H9 (cell line): ENCODE data around the gene CCL7. TPM values are rescaled to one million over a fixed set of nuclear protein-coding genes. Genes with fewer than 3 reads are reported as not detected.

Experiments
- DNase-seq: peaks from one replicate; pipeline ENCODE4 v3.0.0-alpha.2; 2017
- H2AFZ ChIP-seq: one replicate; pipeline ENCODE4 v1.6.1; 2013; ENCODE audit warnings: mild to moderate bottlenecking, low read length, control low read depth, moderate library complexity
- H2AK5ac ChIP-seq: 2 replicates; pipeline ENCODE4 v1.6.1; 2013; ENCODE audit warnings: low read length, control low read depth, mixed read lengths; ENCODE audit not compliant: insufficient read length
- H2BK120ac ChIP-seq: one replicate; pipeline ENCODE4 v1.6.1; 2013; ENCODE audit warnings: low read depth, mild to moderate bottlenecking, low read length, control low read depth, inconsistent platforms; ENCODE audit not compliant: poor library complexity, severe bottlenecking
- H2BK12ac ChIP-seq: 2 replicates; pipeline ENCODE4 v1.6.1; 2013; ENCODE audit warnings: low read length, control low read depth, mixed read lengths, low read depth; ENCODE audit not compliant: insufficient read length
- H2BK15ac ChIP-seq: 2 replicates; pipeline ENCODE4 v1.6.1; 2013; ENCODE audit warnings: low read depth, low read length, control low read depth
- H2BK20ac ChIP-seq: one replicate; pipeline ENCODE4 v1.6.1; 2013; ENCODE audit warnings: low read depth, mild to moderate bottlenecking, low read length, control low read depth, inconsistent platforms; ENCODE audit not compliant: poor library complexity, severe bottlenecking
- H2BK5ac ChIP-seq: 2 replicates; pipeline ENCODE4 v1.6.1; 2013; ENCODE audit warnings: low read length, control low read depth, mixed read lengths; ENCODE audit not compliant: insufficient read length
- H3K14ac ChIP-seq: 2 replicates; pipeline ENCODE4 v1.6.1; 2013; ENCODE audit warnings: low read length, control low read depth; ENCODE audit not compliant: insufficient read depth
- H3K18ac ChIP-seq: 2 replicates; pipeline ENCODE4 v1.6.1; 2013; ENCODE audit warnings: low read depth, mild to moderate bottlenecking, mixed read lengths, low read length, control low read depth; ENCODE audit not compliant: insufficient read length
- H3K23ac ChIP-seq: 2 replicates; pipeline ENCODE4 v1.6.1; 2013; ENCODE audit warnings: low read length, control low read depth, mixed read lengths, low read depth; ENCODE audit not compliant: insufficient read length
- H3K23me2 ChIP-seq: 2 replicates; pipeline ENCODE4 v1.6.1; 2013; ENCODE audit warnings: low read depth, mild to moderate bottlenecking, mixed read lengths, low read length, control low read depth; ENCODE audit not compliant: insufficient read length, poor library complexity, severe bottlenecking
- H3K27ac ChIP-seq: 2 replicates; pipeline ENCODE4 v1.5.1; 2013; ENCODE audit warnings: low read length, control low read depth, mixed read lengths, low read depth; ENCODE audit not compliant: insufficient read length
- H3K27me3 ChIP-seq: 2 replicates; pipeline ENCODE4 v1.6.1; 2013; ENCODE audit warnings: low read length, control low read depth, inconsistent platforms; ENCODE audit not compliant: insufficient read depth
- H3K4ac ChIP-seq: 2 replicates; pipeline ENCODE4 v1.6.1; 2013; ENCODE audit warnings: low read depth, mild to moderate bottlenecking, control low read depth, inconsistent platforms, low read length, moderate library complexity
- H3K4me1 ChIP-seq: 2 replicates; pipeline ENCODE4 v1.6.1; 2013; ENCODE audit warnings: low read length, control low read depth, inconsistent platforms; ENCODE audit not compliant: insufficient read depth
- H3K4me2 ChIP-seq: 2 replicates; pipeline ENCODE4 v1.6.1; 2013; ENCODE audit warnings: low read length, control low read depth, mixed read lengths; ENCODE audit not compliant: insufficient read length, insufficient read depth
- H3K56ac ChIP-seq: 2 replicates; pipeline ENCODE4 v1.6.1; 2013; ENCODE audit warnings: low read depth, mild to moderate bottlenecking, mixed read lengths, low read length, control low read depth; ENCODE audit not compliant: insufficient read length
- H3K79me1 ChIP-seq: 2 replicates; pipeline ENCODE4 v1.6.1; 2013; ENCODE audit warnings: low read depth, mild to moderate bottlenecking, moderate library complexity, low read length, control low read depth, inconsistent platforms; ENCODE audit not compliant: insufficient read depth, poor library complexity, severe bottlenecking
- H3K79me2 ChIP-seq: 2 replicates; pipeline ENCODE4 v1.6.1; 2013; ENCODE audit warnings: low read length, control low read depth, inconsistent platforms; ENCODE audit not compliant: insufficient read depth
- H3K9ac ChIP-seq: 2 replicates; pipeline ENCODE4 v1.6.1; 2013; ENCODE audit warnings: low read length, control low read depth, mixed read lengths; ENCODE audit not compliant: insufficient read length; ENCODE audit errors: extremely low read depth
- H3K9me3 ChIP-seq: one replicate; pipeline ENCODE4 v1.6.1; 2013; ENCODE audit warnings: low read depth, low read length, inconsistent platforms; ENCODE audit not compliant: control insufficient read depth
- H3T11ph ChIP-seq: one replicate; pipeline ENCODE4 v1.6.1; 2013; ENCODE audit warnings: mild to moderate bottlenecking, low read length, control low read depth, inconsistent platforms
- H4K20me1 ChIP-seq: one replicate; pipeline ENCODE4 v1.6.1; 2013; ENCODE audit not compliant: control insufficient read depth, insufficient read length, insufficient read depth
- H4K5ac ChIP-seq: 2 replicates; pipeline ENCODE4 v1.6.1; 2013; ENCODE audit warnings: low read depth, mild to moderate bottlenecking, mixed read lengths, low read length, control low read depth; ENCODE audit not compliant: insufficient read length
- H4K8ac ChIP-seq: replicated peaks from 2 replicates; pipeline ENCODE4 v1.6.1; 2013; ENCODE audit warnings: low read length, control low read depth, mixed read lengths, low read depth; ENCODE audit not compliant: insufficient read length
- H4K91ac ChIP-seq: 2 replicates; pipeline ENCODE4 v1.6.1; 2013; ENCODE audit warnings: low read depth, mild to moderate bottlenecking, moderate library complexity, mixed read lengths, low read length, control low read depth; ENCODE audit not compliant: insufficient read length
- H3K27ac Mint-ChIP-seq, 3 experiments: 2 replicates in 2 of 3; 3 replicates in 1 of 3; pipeline ENCODE4 v1.8.0; 2020 to 2021; ENCODE audit warnings: mixed read lengths in 3 of 3, mild to moderate bottlenecking in 1 of 3, moderate library complexity in 1 of 3
- H3K27me3 Mint-ChIP-seq: 2 replicates; pipeline ENCODE4 v1.8.0; 2021; ENCODE audit warnings: low read depth, mild to moderate bottlenecking, moderate library complexity, mixed read lengths
- H3K36me3 Mint-ChIP-seq, 3 experiments: 2 replicates in 2 of 3; 3 replicates in 1 of 3; pipeline ENCODE4 v1.8.0; 2020 to 2021; ENCODE audit warnings: low read depth in 3 of 3, mixed read lengths in 3 of 3; ENCODE audit not compliant: insufficient read depth in 1 of 3
- H3K4me1 Mint-ChIP-seq, 2 experiments: 2 replicates each; pipeline ENCODE4 v1.8.0; 2020; ENCODE audit warnings: mixed read lengths in 2 of 2
- H3K4me3 Mint-ChIP-seq, 2 experiments: 2 replicates in 1 of 2; 3 replicates in 1 of 2; pipeline ENCODE4 v1.8.0; 2020 to 2021; ENCODE audit warnings: mild to moderate bottlenecking in 2 of 2, mixed read lengths in 2 of 2, moderate library complexity in 1 of 2
- H3K9me3 Mint-ChIP-seq, 2 experiments: 2 replicates in 1 of 2; 3 replicates in 1 of 2; pipeline ENCODE4 v1.8.0; 2020; ENCODE audit warnings: mild to moderate bottlenecking in 2 of 2, mixed read lengths in 2 of 2, moderate library complexity in 1 of 2
- WGBS: extraction: QIAGEN DNeasy Blood & Tissue Kit; methylation state at CpG from one replicate; pipeline ENCODE4 v1.1.7; 2013; ENCODE audit warnings: missing lambda C conversion rate, low lambda C conversion rate, mixed read lengths; ENCODE audit not compliant: insufficient read length; ENCODE audit errors: extremely low coverage; 5-methylcytosine and 5-hydroxymethylcytosine counted together
- total RNA-seq: library from RNA; stranded (reverse); gene quantifications from 2 replicates; pipeline ENCODE4 v1.2.1, GENCODE V29; 2021
- TF ChIP-seq, protein P1 (sequence below): fragments of 200-600 bp; sonication (generic); conservative IDR thresholded peaks from 3 replicates; pipeline ENCODE4 v1.8.0; 2021; ENCODE audit warnings: antibody characterized with exemption, mild to moderate bottlenecking

CCL7 gene
- total RNA-seq, 1 experiment from 2014 or later = not detected

DNA sequence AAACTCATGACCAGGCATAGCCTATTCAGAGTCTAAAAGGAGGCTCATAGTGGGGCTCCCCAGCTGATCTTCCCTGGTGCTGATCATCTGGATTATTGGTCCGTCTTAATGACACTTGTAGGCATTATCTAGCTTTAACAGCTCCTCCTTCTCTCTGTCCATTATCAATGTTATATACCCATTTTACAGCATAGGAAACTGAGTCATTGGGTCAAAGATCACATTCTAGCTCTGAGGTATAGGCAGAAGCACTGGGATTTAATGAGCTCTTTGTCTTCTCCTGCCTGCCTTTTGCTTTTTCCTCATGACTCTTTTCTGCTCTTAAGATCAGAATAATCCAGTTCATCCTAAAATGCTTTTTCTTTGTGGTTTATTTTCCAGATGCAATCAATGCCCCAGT is 14.2 kb upstream of the CCL7 start:
- H3K36me3 Mint-ChIP-seq = peaks cover 0 to 2% (median 2%) of the 10 kb centered on the region in 3 experiments; a peak in 2 of 7 replicates
- Histone ChIP-seq H3K4ac (no peak overlapping the region), H3K79me2 (no peaks in the 10 kb centered on the region), H3K23ac (no peak overlapping the region), H4K8ac (no peak overlapping the region), H3K4me1 (peaks cover 4% of the 10 kb centered on the region; the same call in 1 of the 2 replicates), H2BK15ac (no peak overlapping the region), H2BK120ac (no peak overlapping the region), H3K56ac (no peak overlapping the region), H3K14ac (no peak overlapping the region), H3K23me2 (peaks cover 9% of the 10 kb centered on the region), H4K20me1 (no peaks in the 10 kb centered on the region), H2AK5ac (no peak overlapping the region), H3K9me3 (no peaks in the 10 kb centered on the region), H3K27ac (no peak overlapping the region), H3K9ac (peak overlapping the region; percentile 27), H4K5ac (no peak overlapping the region), H4K91ac (no peak overlapping the region), H3K4me2 (peak overlapping the region; percentile 60), H3K27me3 (no peaks in the 10 kb centered on the region; the same call in 1 of the 2 replicates), H3T11ph (no peak overlapping the region), H3K79me1 (no peaks in the 10 kb centered on the region), H3K18ac (no peak overlapping the region), H2BK12ac (no peak overlapping the region), H2AFZ (no peak overlapping the region), H2BK20ac (no peak overlapping the region), H2BK5ac (no peak overlapping the region)
- peak overlapping the region; percentile 59 to 78; a peak in 4 of 5 replicates for H3K4me3 Mint-ChIP-seq
- peak overlapping the region in 1 of 3 experiments; percentile 96; a peak in 1 of 7 replicates for H3K27ac Mint-ChIP-seq
- no peak for DNase-seq
- no peaks in the 10 kb centered on the region for H3K9me3 Mint-ChIP-seq
- peaks cover 14% of the 10 kb centered on the region for H3K27me3 Mint-ChIP-seq
- no CpG with 5 or more reads among the region's 1 CpG for WGBS
- TF ChIP-seq, protein P1, sequence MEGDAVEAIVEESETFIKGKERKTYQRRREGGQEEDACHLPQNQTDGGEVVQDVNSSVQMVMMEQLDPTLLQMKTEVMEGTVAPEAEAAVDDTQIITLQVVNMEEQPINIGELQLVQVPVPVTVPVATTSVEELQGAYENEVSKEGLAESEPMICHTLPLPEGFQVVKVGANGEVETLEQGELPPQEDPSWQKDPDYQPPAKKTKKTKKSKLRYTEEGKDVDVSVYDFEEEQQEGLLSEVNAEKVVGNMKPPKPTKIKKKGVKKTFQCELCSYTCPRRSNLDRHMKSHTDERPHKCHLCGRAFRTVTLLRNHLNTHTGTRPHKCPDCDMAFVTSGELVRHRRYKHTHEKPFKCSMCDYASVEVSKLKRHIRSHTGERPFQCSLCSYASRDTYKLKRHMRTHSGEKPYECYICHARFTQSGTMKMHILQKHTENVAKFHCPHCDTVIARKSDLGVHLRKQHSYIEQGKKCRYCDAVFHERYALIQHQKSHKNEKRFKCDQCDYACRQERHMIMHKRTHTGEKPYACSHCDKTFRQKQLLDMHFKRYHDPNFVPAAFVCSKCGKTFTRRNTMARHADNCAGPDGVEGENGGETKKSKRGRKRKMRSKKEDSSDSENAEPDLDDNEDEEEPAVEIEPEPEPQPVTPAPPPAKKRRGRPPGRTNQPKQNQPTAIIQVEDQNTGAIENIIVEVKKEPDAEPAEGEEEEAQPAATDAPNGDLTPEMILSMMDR = no peak
- peaks cover 41 to 45% of the 10 kb centered on the region in 2 experiments for H3K4me1 Mint-ChIP-seq
